ENCODE data around the gene PRG3.
"Not testable (repeated sequence)": the region's sequence is repeated elsewhere in the genome, so short reads cannot be mapped to it uniquely, and the experiment has no call there.

PRG3 gene

GRCh38 chr11:57361926-57362325 lies 19.0 kb downstream of the PRG3 start:
- in situ Hi-C loops (cut with MboI; ENCODE audit: low sequenced_read_pairs), result no loop called here

GRCh38 chr11:57361420-57361819 lies 19.5 kb downstream of the PRG3 start:
- in situ Hi-C loops (cut with MboI; ENCODE audit: low sequenced_read_pairs), result not testable (repeated sequence)

- in situ Hi-C loops (cut with MboI; ENCODE audit: low sequenced_read_pairs), result no loop called here
Observed at GRCh38 chr11:57360991-57361390, 20.0 kb downstream of the PRG3 start.

GRCh38 chr11:57359896-57360690 lies 20.9 kb downstream of the PRG3 start:
- in situ Hi-C loops (cut with MboI; ENCODE audit: low sequenced_read_pairs), result loop anchor here (10.0 kb wide), 1 partner anchor 435 kb away; no protein-coding TSS in a partner anchor

GRCh38 chr11:57359396-57359795 lies 21.6 kb downstream of the PRG3 start:
- in situ Hi-C loops (cut with MboI; ENCODE audit: low sequenced_read_pairs), result loop anchor here (10.0 kb wide), 1 partner anchor 435 kb away; no protein-coding TSS in a partner anchor

- in situ Hi-C loops (cut with MboI; ENCODE audit: low sequenced_read_pairs), result loop anchor here (10.0 kb wide), 1 partner anchor 436 kb away; no protein-coding TSS in a partner anchor
Observed at GRCh38 chr11:57358991-57359390, 22.0 kb downstream of the PRG3 start.

- in situ Hi-C loops (cut with MboI; ENCODE audit: low sequenced_read_pairs), result loop anchor here (10.0 kb wide), 1 partner anchor 436 kb away; no protein-coding TSS in a partner anchor
Observed at GRCh38 chr11:57358543-57358961, 22.4 kb downstream of the PRG3 start.

GRCh38 chr11:57357856-57358255 lies 23.1 kb downstream of the PRG3 start:
- in situ Hi-C loops (cut with MboI; ENCODE audit: low sequenced_read_pairs), result loop anchor here (10.0 kb wide), 1 partner anchor 437 kb away; no protein-coding TSS in a partner anchor

- in situ Hi-C loops (cut with MboI; ENCODE audit: low sequenced_read_pairs), result loop anchor here (10.0 kb wide), 1 partner anchor 437 kb away; no protein-coding TSS in a partner anchor
Observed at GRCh38 chr11:57357310-57357709, 23.6 kb downstream of the PRG3 start.

GRCh38 chr11:57356268-57356667 lies 24.7 kb downstream of the PRG3 start:
- in situ Hi-C loops (cut with MboI; ENCODE audit: low sequenced_read_pairs), result loop anchor here (10.0 kb wide), 1 partner anchor 439 kb away; no protein-coding TSS in a partner anchor

- in situ Hi-C loops (cut with MboI; ENCODE audit: low sequenced_read_pairs), result loop anchor here (10.0 kb wide), 1 partner anchor 440 kb away; no protein-coding TSS in a partner anchor
Observed at GRCh38 chr11:57354699-57355098, 26.3 kb downstream of the PRG3 start.

- in situ Hi-C loops (cut with MboI; ENCODE audit: low sequenced_read_pairs), result loop anchor here (10.0 kb wide), 1 partner anchor 441 kb away; no protein-coding TSS in a partner anchor
Observed at GRCh38 chr11:57353852-57354251, 27.1 kb downstream of the PRG3 start.

GRCh38 chr11:57353446-57353845 lies 27.5 kb downstream of the PRG3 start:
- in situ Hi-C loops (cut with MboI; ENCODE audit: low sequenced_read_pairs), result loop anchor here (10.0 kb wide), 1 partner anchor 441 kb away; no protein-coding TSS in a partner anchor

- in situ Hi-C loops (cut with MboI; ENCODE audit: low sequenced_read_pairs), result loop anchor here (10.0 kb wide), 1 partner anchor 442 kb away; no protein-coding TSS in a partner anchor
Observed at GRCh38 chr11:57353036-57353435, 27.9 kb downstream of the PRG3 start.

GRCh38 chr11:57349491-57350274 lies 31.3 kb downstream of the PRG3 start:
- in situ Hi-C loops (cut with MboI; ENCODE audit: low sequenced_read_pairs), result loop anchor here (5.0 to 10.0 kb wide), 3 partner anchors 173 to 445 kb away; partner anchors contain the start of gene YPEL4

GRCh38 chr11:57348636-57349313 lies 32.2 kb downstream of the PRG3 start:
- in situ Hi-C loops (cut with MboI; ENCODE audit: low sequenced_read_pairs), result loop anchor here (5.0 to 10.0 kb wide), 2 partner anchors 174 to 296 kb away; partner anchors contain the start of gene YPEL4

GRCh38 chr11:57348052-57348451 lies 32.9 kb downstream of the PRG3 start:
- in situ Hi-C loops (cut with MboI; ENCODE audit: low sequenced_read_pairs), result loop anchor here (5.0 to 10.0 kb wide), 2 partner anchors 174 to 297 kb away; partner anchors contain the start of gene YPEL4

GRCh38 chr11:57347336-57347735 lies 33.6 kb downstream of the PRG3 start:
- in situ Hi-C loops (cut with MboI; ENCODE audit: low sequenced_read_pairs), result loop anchor here (5.0 to 10.0 kb wide), 2 partner anchors 175 to 297 kb away; partner anchors contain the start of gene YPEL4

- in situ Hi-C loops (cut with MboI; ENCODE audit: low sequenced_read_pairs), result loop anchor here (5.0 to 10.0 kb wide), 2 partner anchors 177 to 299 kb away; partner anchors contain the start of gene YPEL4
Observed at GRCh38 chr11:57345555-57346211, 35.3 kb downstream of the PRG3 start.

Data from HL-60/S4 (cell line).